AG04450 (cell line): ENCODE results near the gene STXBP6. TPM values are rescaled to one million over a fixed set of nuclear protein-coding genes. Genes with fewer than 3 reads are reported as not detected.

Experiments
- CTCF ChIA-PET: fragments of 300-600, 350-600 bp; formaldehyde crosslinking; extraction: SDS; loops from one replicate; lab custom pipeline; 2022; ENCODE audit warnings: antibody characterized with exemption, inconsistent platforms; lab: Charles Lee
- POLR2A ChIA-PET: fragments of 350-600 bp; formaldehyde crosslinking; extraction: SDS; loops from one replicate; lab custom pipeline; 2021; ENCODE audit warnings: antibody characterized with exemption, inconsistent platforms; lab: Yijun Ruan, JAX
- DNase-seq: peaks from one replicate; pipeline ENCODE4 v3.0.0-alpha.2; 2011; ENCODE audit warnings: low read depth, low spot score
- H3K27ac ChIP-seq: one replicate; pipeline ENCODE4 v1.5.1; 2012; ENCODE audit warnings: low read depth, low read length, control low read depth
- H3K27me3 ChIP-seq: one replicate; pipeline ENCODE4 v1.6.0; 2012; ENCODE audit warnings: low read length; ENCODE audit not compliant: control insufficient read depth, insufficient read depth
- H3K4me3 ChIP-seq: 2 replicates; pipeline ENCODE4 v1.5.1; 2011; ENCODE audit warnings: mild to moderate bottlenecking, low read depth, low read length, control low read depth
- H3K9me3 ChIP-seq: 2 replicates; pipeline ENCODE4 v1.5.1; 2012; ENCODE audit warnings: low read length; ENCODE audit not compliant: control insufficient read depth, insufficient read depth
- CTCF ChIP-seq: IDR thresholded peaks from 2 replicates; pipeline ENCODE4 v1.5.1; 2011; ENCODE audit warnings: low read depth, low read length, control low read depth, inconsistent platforms
- polyA plus RNA-seq: library from polyadenylated mRNA; depleted of rRNA; stranded (reverse); fragments of >200 nt; gene quantifications from 2 replicates; pipeline ENCODE4 v1.2.3, GENCODE V29; 2011

STXBP6 gene
- polyA plus RNA-seq, 1 experiment, result 0.16 TPM

DNA sequence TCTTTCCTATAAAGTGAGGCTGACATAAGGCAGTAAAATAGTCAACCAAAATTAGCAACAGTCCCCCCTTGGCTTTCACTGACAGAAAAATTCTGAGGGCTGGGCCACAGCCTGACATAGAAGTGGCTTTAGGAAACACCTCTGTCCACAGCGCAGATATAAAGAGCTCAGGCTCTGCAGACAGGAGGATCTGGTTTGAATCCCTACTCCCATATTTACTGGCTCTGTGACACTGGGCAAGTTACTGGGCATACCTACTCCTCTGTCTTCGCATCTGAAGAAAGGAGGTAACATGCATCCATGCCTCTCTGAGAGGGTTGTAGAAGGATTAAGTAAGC, 95.3 kb downstream of the STXBP6 start:
- no peaks in the 10 kb centered on the region for H3K27me3 ChIP-seq
- no peak overlapping the region for H3K4me3 ChIP-seq
- H3K9me3 ChIP-seq, result no peaks in the 10 kb centered on the region
- no peak overlapping the region for H3K27ac ChIP-seq
- DNase-seq, result no peak
- ChIA-PET CTCF (no interaction called here), POLR2A (no interaction called here)
- TF ChIP-seq CTCF, result no peak

DNA sequence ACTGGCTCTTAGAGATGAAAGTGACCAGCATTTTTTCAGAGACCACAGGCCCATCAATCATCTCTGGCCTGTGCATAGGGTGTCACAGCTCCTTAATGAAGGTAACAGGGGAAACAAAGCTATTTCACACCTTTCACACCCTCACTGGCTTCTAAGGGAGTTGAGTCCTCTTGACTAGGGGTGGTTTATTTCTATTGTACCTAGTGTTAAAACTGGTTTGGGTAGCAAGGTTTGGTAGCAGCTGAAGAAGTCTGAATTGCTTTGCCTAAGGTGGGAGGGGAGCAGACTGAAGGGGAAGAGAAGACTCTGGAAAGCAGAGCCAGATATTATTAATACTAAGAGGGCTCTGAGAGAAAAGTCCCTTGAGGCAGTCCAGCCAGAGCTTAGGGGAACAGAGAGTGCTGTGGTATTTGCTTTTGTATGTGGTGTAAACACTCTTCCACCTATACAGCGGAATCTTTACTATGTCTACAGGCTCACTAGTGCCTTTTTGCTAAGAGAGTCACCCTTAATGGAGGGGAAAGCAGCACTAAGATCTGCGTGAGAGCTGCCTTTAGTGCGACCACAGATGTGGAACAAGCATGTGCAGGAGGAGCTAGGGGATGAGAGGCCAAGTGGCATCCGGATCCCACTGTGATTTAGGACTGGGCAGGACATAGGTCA, 95.8 kb downstream of the STXBP6 start:
- Histone ChIP-seq H3K4me3 (no peak overlapping the region), H3K27ac (no peak overlapping the region), H3K9me3 (no peaks in the 10 kb centered on the region), H3K27me3 (no peaks in the 10 kb centered on the region)
- no peak for TF ChIP-seq CTCF
- ChIA-PET CTCF (no interaction called here), POLR2A (no interaction called here)
- DNase-seq, result no peak

DNA sequence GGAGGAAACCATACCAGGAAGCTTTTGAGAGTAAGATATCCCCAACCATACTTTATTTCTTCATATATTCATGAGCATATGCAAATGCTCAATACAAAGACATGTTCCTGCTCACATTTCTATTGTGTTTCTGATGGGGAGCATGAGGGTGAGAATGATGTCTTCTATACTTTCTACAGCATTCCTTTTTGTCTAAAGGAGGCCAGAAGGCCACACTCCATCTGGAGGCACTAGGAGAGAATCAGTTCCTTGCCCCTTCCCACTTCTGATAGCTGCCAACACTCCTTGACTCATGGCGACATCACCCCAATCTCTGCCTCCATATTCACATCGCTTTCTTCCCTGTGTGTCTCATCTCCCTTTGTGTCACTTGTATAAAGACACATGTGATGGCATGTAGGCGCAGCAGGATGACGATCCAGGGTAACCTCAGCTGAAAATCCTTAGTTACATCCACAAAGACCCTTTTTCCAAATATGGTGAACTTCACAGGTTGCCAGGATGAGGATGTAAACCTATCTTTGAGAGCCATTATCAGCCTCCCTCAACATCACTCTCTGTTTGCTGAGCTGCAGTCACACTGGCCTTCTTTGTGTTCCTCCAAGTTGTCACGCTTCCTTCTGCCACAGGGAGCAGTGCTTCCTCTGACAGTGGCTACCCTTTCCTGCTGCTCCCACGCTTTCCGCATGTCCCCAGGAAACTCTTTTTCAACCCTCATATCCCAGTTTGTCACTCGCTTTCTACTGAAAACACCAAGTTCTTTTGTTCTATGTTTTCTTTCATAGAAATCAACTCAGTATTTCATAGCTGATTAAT, 96.9 kb downstream of the STXBP6 start:
- ChIA-PET CTCF (no interaction called here), POLR2A (no interaction called here)
- DNase-seq, result no peak
- no peak overlapping the region for H3K4me3 ChIP-seq
- no peaks in the 10 kb centered on the region for H3K27me3 ChIP-seq
- no peaks in the 10 kb centered on the region for H3K9me3 ChIP-seq
- no peak for TF ChIP-seq CTCF
- H3K27ac ChIP-seq, result no peak overlapping the region

- POLR2A ChIA-PET, result no interaction called here
- no peak for DNase-seq
- H3K4me3 ChIP-seq, result no peak overlapping the region
- CTCF ChIA-PET, result no interaction called here
- no peak overlapping the region for H3K27ac ChIP-seq
- no peaks in the 10 kb centered on the region for H3K27me3 ChIP-seq
- TF ChIP-seq CTCF, result no peak
- H3K9me3 ChIP-seq, result no peaks in the 10 kb centered on the region
Measured at GRCh38 chr14:24948261-24948847, 101.6 kb downstream of the STXBP6 start.

GRCh38 chr14:24947131-24947530, 102.8 kb downstream of the STXBP6 start:
- ChIA-PET POLR2A (no interaction called here), CTCF (no interaction called here)
- no peak for TF ChIP-seq CTCF
- Histone ChIP-seq H3K4me3 (no peak overlapping the region), H3K27me3 (no peaks in the 10 kb centered on the region), H3K27ac (no peak overlapping the region), H3K9me3 (no peaks in the 10 kb centered on the region)
- DNase-seq, result no peak
